ENCODE data around the gene IFITM10.

DNA sequence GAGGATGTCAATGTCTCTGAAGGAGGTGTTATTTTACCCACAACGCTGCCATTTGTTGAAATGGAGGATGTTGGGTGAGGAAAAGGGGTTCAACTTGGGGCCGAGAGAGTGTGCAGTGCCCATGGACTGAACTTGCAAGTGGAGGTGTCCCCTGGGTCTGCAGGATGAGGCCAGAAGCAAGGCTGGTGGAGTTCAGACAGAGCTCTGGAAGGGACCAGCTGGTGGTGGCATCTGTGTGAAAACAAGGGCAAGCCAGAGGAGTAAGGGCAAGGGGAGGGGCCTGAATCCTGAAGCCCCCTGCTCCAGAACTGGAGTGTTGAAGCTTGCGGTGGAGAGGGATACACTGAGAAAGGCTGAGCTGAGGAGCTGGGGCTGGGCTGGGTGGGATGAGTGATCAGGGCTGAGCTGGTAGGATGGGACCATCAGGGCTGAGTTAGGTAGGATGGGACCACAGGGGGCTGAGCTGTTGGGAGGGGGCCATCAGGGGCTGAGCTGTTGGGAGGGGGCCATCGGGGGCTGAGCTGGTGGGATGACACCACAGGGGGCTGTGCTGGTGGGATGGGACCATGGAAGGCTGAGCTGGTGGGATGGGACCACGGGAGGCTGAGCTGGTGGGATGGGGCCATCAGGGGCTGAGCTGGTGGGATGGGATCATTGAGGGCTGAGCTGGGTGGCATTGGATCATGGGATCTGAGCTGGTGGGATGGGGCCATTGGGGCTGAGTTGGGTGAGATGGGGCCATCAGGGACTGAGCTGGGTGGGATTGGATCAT is 26.7 kb upstream of the IFITM10 start:
- TF ChIP-seq EZH2 (IDR thresholded peaks at IDR 0.05; ENCODE audit: insufficient read depth, poor library complexity, severe bottlenecking) (no peak), EZH2phosphoT487 (IDR thresholded peaks at IDR 0.05; ENCODE audit: insufficient read depth, low read depth) (no peak)

All from GM23248 (cell line).